ENCODE results near the gene TGFB2. TPM values are rescaled to one million over a fixed set of nuclear protein-coding genes. Genes with fewer than 3 reads are reported as not detected.

The TGFB2 gene
- total and polyA plus RNA-seq, 2 experiments from 2014 or later = 0.31 to 1.4 TPM

DNA sequence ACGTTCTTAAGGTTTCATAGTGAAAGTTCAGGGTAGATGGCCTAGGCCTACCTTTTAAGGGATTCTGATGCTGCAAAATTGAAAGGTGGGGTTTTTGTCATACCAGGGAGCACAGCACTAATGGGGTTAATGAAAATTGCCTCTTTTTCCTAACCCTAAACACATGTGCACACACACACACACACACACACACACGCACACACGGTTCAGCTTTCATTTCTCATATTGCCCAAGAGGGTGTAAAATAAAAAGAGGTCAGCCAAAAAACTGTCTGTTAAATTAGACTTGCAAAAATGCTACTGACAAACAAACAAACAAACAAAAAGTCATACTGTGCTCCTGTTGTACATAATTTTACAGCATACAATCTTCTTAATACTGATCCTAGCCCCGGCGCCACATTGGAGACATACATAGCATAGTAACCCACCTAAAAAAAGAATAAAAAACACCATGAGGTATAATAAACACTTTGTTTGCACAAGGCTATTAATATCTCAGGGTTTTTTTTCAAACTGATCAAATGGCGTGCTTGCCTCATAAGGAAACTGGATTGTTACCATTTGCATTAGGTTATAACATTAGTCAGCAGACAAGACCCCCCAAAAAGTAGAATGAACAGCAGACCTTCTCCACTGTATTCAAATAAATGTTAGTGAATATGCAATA is 69.1 kb downstream of the TGFB2 start:
- Histone ChIP-seq H2AFZ (no peak overlapping the region), H3K4me2 (no peak overlapping the region), H3K4me1 (ENCODE audit: insufficient read depth) (no peaks in the 10 kb centered on the region), H3K27ac (ENCODE audit: low read depth) (no peak overlapping the region), H4K20me1 (replicated peaks; ENCODE audit: insufficient read depth) (no peaks in the 10 kb centered on the region), H3K36me3 (ENCODE audit: insufficient read depth) (no peaks in the 10 kb centered on the region), H3K27me3 (ENCODE audit: insufficient read depth) (no peaks in the 10 kb centered on the region), H3K9me2 (ENCODE audit: insufficient read depth) (no peaks in the 10 kb centered on the region), H3K79me2 (replicated peaks; ENCODE audit: insufficient read depth) (no peaks in the 10 kb centered on the region), H3K4me3 (no peak overlapping the region), H3F3A (replicated peaks; ENCODE audit: low read depth) (no peaks in the 10 kb centered on the region)
- TF ChIP-seq, protein P1, sequence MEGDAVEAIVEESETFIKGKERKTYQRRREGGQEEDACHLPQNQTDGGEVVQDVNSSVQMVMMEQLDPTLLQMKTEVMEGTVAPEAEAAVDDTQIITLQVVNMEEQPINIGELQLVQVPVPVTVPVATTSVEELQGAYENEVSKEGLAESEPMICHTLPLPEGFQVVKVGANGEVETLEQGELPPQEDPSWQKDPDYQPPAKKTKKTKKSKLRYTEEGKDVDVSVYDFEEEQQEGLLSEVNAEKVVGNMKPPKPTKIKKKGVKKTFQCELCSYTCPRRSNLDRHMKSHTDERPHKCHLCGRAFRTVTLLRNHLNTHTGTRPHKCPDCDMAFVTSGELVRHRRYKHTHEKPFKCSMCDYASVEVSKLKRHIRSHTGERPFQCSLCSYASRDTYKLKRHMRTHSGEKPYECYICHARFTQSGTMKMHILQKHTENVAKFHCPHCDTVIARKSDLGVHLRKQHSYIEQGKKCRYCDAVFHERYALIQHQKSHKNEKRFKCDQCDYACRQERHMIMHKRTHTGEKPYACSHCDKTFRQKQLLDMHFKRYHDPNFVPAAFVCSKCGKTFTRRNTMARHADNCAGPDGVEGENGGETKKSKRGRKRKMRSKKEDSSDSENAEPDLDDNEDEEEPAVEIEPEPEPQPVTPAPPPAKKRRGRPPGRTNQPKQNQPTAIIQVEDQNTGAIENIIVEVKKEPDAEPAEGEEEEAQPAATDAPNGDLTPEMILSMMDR (conservative IDR thresholded peaks at IDR 0.05; ENCODE audit: low read depth in 2 of 2) = no peak
- TF ChIP-seq NANOG (IDR thresholded peaks at IDR 0.05; ENCODE audit: borderline replicate concordance) = no peak
- no peak for TF ChIP-seq CREB1 (CRISPR knock-in tag; IDR thresholded peaks at IDR 0.05; ENCODE audit: low read depth)
- TF ChIP-seq, protein P2, sequence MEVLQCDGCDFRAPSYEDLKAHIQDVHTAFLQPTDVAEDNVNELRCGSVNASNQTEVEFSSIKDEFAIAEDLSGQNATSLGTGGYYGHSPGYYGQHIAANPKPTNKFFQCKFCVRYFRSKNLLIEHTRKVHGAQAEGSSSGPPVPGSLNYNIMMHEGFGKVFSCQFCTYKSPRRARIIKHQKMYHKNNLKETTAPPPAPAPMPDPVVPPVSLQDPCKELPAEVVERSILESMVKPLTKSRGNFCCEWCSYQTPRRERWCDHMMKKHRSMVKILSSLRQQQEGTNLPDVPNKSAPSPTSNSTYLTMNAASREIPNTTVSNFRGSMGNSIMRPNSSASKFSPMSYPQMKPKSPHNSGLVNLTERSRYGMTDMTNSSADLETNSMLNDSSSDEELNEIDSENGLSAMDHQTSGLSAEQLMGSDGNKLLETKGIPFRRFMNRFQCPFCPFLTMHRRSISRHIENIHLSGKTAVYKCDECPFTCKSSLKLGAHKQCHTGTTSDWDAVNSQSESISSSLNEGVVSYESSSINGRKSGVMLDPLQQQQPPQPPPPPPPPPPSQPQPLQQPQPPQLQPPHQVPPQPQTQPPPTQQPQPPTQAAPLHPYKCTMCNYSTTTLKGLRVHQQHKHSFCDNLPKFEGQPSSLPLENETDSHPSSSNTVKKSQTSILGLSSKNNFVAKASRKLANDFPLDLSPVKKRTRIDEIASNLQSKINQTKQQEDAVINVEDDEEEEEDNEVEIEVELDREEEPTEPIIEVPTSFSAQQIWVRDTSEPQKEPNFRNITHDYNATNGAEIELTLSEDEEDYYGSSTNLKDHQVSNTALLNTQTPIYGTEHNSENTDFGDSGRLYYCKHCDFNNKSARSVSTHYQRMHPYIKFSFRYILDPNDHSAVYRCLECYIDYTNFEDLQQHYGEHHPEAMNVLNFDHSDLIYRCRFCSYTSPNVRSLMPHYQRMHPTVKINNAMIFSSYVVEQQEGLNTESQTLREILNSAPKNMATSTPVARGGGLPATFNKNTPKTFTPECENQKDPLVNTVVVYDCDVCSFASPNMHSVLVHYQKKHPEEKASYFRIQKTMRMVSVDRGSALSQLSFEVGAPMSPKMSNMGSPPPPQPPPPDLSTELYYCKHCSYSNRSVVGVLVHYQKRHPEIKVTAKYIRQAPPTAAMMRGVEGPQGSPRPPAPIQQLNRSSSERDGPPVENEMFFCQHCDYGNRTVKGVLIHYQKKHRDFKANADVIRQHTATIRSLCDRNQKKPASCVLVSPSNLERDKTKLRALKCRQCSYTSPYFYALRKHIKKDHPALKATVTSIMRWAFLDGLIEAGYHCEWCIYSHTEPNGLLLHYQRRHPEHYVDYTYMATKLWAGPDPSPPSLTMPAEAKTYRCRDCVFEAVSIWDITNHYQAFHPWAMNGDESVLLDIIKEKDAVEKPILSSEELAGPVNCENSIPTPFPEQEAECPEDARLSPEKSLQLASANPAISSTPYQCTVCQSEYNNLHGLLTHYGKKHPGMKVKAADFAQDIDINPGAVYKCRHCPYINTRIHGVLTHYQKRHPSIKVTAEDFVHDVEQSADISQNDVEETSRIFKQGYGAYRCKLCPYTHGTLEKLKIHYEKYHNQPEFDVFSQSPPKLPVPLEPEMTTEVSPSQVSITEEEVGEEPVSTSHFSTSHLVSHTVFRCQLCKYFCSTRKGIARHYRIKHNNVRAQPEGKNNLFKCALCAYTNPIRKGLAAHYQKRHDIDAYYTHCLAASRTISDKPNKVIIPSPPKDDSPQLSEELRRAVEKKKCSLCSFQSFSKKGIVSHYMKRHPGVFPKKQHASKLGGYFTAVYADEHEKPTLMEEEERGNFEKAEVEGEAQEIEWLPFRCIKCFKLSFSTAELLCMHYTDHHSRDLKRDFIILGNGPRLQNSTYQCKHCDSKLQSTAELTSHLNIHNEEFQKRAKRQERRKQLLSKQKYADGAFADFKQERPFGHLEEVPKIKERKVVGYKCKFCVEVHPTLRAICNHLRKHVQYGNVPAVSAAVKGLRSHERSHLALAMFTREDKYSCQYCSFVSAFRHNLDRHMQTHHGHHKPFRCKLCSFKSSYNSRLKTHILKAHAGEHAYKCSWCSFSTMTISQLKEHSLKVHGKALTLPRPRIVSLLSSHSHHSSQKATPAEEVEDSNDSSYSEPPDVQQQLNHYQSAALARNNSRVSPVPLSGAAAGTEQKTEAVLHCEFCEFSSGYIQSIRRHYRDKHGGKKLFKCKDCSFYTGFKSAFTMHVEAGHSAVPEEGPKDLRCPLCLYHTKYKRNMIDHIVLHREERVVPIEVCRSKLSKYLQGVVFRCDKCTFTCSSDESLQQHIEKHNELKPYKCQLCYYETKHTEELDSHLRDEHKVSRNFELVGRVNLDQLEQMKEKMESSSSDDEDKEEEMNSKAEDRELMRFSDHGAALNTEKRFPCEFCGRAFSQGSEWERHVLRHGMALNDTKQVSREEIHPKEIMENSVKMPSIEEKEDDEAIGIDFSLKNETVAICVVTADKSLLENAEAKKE (CRISPR knock-in tag; IDR thresholded peaks at IDR 0.05) = no peak
- TF ChIP-seq STAT1 (IDR thresholded peaks at IDR 0.05; ENCODE audit: unreplicated experiment) = no peak
- TF ChIP-seq ZNF331 (CRISPR knock-in tag; IDR thresholded peaks at IDR 0.05; ENCODE audit: low read depth) = no peak
- TF ChIP-seq EZH2 (IDR thresholded peaks at IDR 0.05; ENCODE audit: low read depth, unreplicated experiment) = no peak
- TF ChIP-seq ZNF114 (CRISPR knock-in tag; IDR thresholded peaks at IDR 0.05) = no peak
- no peak for TF ChIP-seq JUNB (IDR thresholded peaks at IDR 0.05; ENCODE audit: unreplicated experiment)
- TF ChIP-seq EZH2phosphoT487 (IDR thresholded peaks at IDR 0.05; ENCODE audit: unreplicated experiment) = no peak
- TF ChIP-seq, protein P3, sequence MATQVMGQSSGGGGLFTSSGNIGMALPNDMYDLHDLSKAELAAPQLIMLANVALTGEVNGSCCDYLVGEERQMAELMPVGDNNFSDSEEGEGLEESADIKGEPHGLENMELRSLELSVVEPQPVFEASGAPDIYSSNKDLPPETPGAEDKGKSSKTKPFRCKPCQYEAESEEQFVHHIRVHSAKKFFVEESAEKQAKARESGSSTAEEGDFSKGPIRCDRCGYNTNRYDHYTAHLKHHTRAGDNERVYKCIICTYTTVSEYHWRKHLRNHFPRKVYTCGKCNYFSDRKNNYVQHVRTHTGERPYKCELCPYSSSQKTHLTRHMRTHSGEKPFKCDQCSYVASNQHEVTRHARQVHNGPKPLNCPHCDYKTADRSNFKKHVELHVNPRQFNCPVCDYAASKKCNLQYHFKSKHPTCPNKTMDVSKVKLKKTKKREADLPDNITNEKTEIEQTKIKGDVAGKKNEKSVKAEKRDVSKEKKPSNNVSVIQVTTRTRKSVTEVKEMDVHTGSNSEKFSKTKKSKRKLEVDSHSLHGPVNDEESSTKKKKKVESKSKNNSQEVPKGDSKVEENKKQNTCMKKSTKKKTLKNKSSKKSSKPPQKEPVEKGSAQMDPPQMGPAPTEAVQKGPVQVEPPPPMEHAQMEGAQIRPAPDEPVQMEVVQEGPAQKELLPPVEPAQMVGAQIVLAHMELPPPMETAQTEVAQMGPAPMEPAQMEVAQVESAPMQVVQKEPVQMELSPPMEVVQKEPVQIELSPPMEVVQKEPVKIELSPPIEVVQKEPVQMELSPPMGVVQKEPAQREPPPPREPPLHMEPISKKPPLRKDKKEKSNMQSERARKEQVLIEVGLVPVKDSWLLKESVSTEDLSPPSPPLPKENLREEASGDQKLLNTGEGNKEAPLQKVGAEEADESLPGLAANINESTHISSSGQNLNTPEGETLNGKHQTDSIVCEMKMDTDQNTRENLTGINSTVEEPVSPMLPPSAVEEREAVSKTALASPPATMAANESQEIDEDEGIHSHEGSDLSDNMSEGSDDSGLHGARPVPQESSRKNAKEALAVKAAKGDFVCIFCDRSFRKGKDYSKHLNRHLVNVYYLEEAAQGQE (IDR thresholded peaks at IDR 0.05; ENCODE audit: unreplicated experiment) = no peak
- no peak for TF ChIP-seq POLR2AphosphoS5 (IDR thresholded peaks at IDR 0.05; ENCODE audit: low read depth)
- TF ChIP-seq, protein P4, sequence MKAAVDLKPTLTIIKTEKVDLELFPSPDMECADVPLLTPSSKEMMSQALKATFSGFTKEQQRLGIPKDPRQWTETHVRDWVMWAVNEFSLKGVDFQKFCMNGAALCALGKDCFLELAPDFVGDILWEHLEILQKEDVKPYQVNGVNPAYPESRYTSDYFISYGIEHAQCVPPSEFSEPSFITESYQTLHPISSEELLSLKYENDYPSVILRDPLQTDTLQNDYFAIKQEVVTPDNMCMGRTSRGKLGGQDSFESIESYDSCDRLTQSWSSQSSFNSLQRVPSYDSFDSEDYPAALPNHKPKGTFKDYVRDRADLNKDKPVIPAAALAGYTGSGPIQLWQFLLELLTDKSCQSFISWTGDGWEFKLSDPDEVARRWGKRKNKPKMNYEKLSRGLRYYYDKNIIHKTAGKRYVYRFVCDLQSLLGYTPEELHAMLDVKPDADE (IDR thresholded peaks at IDR 0.05) = no peak
- H3K9me3 Mint-ChIP-seq = peaks cover 17% of the 10 kb centered on the region
- ATAC-seq (no peak), DNase-seq (ENCODE audit: low spot score) (no peak)
- H3K4me1 Mint-ChIP-seq = no peaks in the 10 kb centered on the region
- H3K36me3 Mint-ChIP-seq (ENCODE audit: low read depth) = peaks cover 5% of the 10 kb centered on the region; the same call in 1 of the 3 replicates
- H3K27me3 Mint-ChIP-seq (ENCODE audit: insufficient read depth, low read depth, poor library complexity) = peaks cover 3% of the 10 kb centered on the region
- H3K27ac Mint-ChIP-seq = no peak overlapping the region; the same call in 1 of the 2 replicates
- no peak overlapping the region for H3K4me3 Mint-ChIP-seq

Measured in GM23338 (cell line).